Vagina (tissue), 2 donors: ENCODE results near the gene TEDC1. TPM values are rescaled to one million over a fixed set of nuclear protein-coding genes. Genes with fewer than 3 reads are reported as not detected.

ENCODE experiments used
- DNase-seq, 2 donors: peaks; one replicate each; pipeline ENCODE4 v3.0.0-alpha.2; 2017; ENCODE audit errors: extremely low spot score in 2 of 2
- H3K27ac ChIP-seq: fragments of 200-600 bp; sonication (generic); one replicate; pipeline ENCODE4 v1.5.1; 2019
- H3K27me3 ChIP-seq: fragments of 200-600 bp; sonication (generic); one replicate; pipeline ENCODE4 v1.5.1; 2019
- H3K36me3 ChIP-seq, 2 donors: fragments of 200-600 bp; sonication (generic); one replicate each; pipeline ENCODE4 v1.5.1; 2017 to 2019
- H3K4me1 ChIP-seq: fragments of 200-600 bp; sonication (generic); one replicate; pipeline ENCODE4 v1.5.1; 2019
- H3K4me3 ChIP-seq, 2 donors: fragments of 200-600 bp; sonication (generic); 1 replicate in 1 of 2; 2 replicates in 1 of 2; pipeline ENCODE4 v1.5.1; 2016 to 2019
- H3K9me3 ChIP-seq: fragments of 200-600 bp; sonication (generic); one replicate; pipeline ENCODE4 v1.5.1; 2019
- CTCF ChIP-seq, 3 experiments: fragments of 450-650 bp in 2 of 3; fragments of 200-600 bp in 1 of 3; sonication (generic) in 1 of 3; IDR thresholded peaks; one replicate each; pipeline ENCODE4 v1.5.1; 2017 to 2019; ENCODE audit warnings: antibody characterized with exemption in 3 of 3, mild to moderate bottlenecking in 2 of 3, moderate library complexity in 2 of 3
- POLR2A ChIP-seq, 2 donors: fragments of 450-650 bp; IDR thresholded peaks; one replicate each; pipeline ENCODE4 v1.6.1; 2017; ENCODE audit warnings: antibody characterized with exemption in 2 of 2, mild to moderate bottlenecking in 2 of 2, moderate library complexity in 2 of 2
- POLR2AphosphoS5 ChIP-seq, 2 donors: sonication (generic); formaldehyde crosslinking; IDR thresholded peaks; one replicate each; pipeline ENCODE4 v1.9.0; 2017; ENCODE audit warnings: antibody characterized with exemption in 2 of 2, mild to moderate bottlenecking in 2 of 2, low read depth in 1 of 2; ENCODE audit not compliant: insufficient read depth in 1 of 2
- intact Hi-C: fragments of 100-400 bp; cut with DNase I; formaldehyde crosslinking; loops from one replicate; pipeline ENCODE4 v1.15.1; 2023
- total RNA-seq: library from RNA; depleted of rRNA; stranded (reverse); fragments of >200 nt; gene quantifications from one replicate; pipeline ENCODE4 v1.2.3, GENCODE V29; 2016

The TEDC1 gene
- total RNA-seq, 1 donor from 2014 or later: 5.9 TPM

- Histone ChIP-seq H3K4me3 (peak overlapping the region; percentile 57 to 76), H3K9me3 (no peaks in the 10 kb centered on the region), H3K36me3 (no peaks in the 10 kb centered on the region), H3K4me1 (peaks cover 62% of the 10 kb centered on the region), H3K27me3 (no peaks in the 10 kb centered on the region), H3K27ac (peak overlapping the region; percentile 97)
- TF ChIP-seq POLR2A (IDR thresholded peaks at IDR 0.05): no peak
- no peak for TF ChIP-seq POLR2AphosphoS5 (IDR thresholded peaks at IDR 0.05; ENCODE audit: insufficient read depth in 1 of 2, low read depth in 1 of 2)
- TF ChIP-seq CTCF (IDR thresholded peaks at IDR 0.05): no peak
- intact Hi-C loops: loop anchor here (10.0 kb wide), 1 partner anchor 275 kb away; no protein-coding TSS in a partner anchor
- no peak for DNase-seq
These were observed 827 bp upstream of the TEDC1 start for GRCh38 chr14:105490267-105490571.

GRCh38 chr14:105491366-105491973 is 424 bp downstream of the TEDC1 start:
- TF ChIP-seq CTCF (IDR thresholded peaks at IDR 0.05) (no peak), POLR2AphosphoS5 (IDR thresholded peaks at IDR 0.05; ENCODE audit: insufficient read depth in 1 of 2, low read depth in 1 of 2) (no peak), POLR2A (IDR thresholded peaks at IDR 0.05) (no peak)
- DNase-seq: no peak
- peak overlapping the region; percentile 57 to 73 for H3K4me3 ChIP-seq
- no peaks in the 10 kb centered on the region for H3K9me3 ChIP-seq
- intact Hi-C loops: loop anchor here (10.0 kb wide), 1 partner anchor 277 kb away; no protein-coding TSS in a partner anchor
- peaks cover 49% of the 10 kb centered on the region for H3K4me1 ChIP-seq
- H3K36me3 ChIP-seq: no peaks in the 10 kb centered on the region
- peak overlapping the region; percentile 84 for H3K27ac ChIP-seq
- no peaks in the 10 kb centered on the region for H3K27me3 ChIP-seq

- no peak overlapping the region for H3K27ac ChIP-seq
- H3K36me3 ChIP-seq: no peaks in the 10 kb centered on the region
- H3K9me3 ChIP-seq: no peaks in the 10 kb centered on the region
- H3K27me3 ChIP-seq: no peaks in the 10 kb centered on the region
- H3K4me1 ChIP-seq: peaks cover 41% of the 10 kb centered on the region
- no peak for DNase-seq
- H3K4me3 ChIP-seq: no peak overlapping the region
- intact Hi-C loops: loop anchor here (10.0 kb wide), 1 partner anchor 278 kb away; no protein-coding TSS in a partner anchor
- no peak for TF ChIP-seq POLR2AphosphoS5 (IDR thresholded peaks at IDR 0.05; ENCODE audit: insufficient read depth in 1 of 2, low read depth in 1 of 2)
- no peak for TF ChIP-seq POLR2A (IDR thresholded peaks at IDR 0.05)
- no peak for TF ChIP-seq CTCF (IDR thresholded peaks at IDR 0.05)
These were observed 1.3 kb downstream of the TEDC1 start for GRCh38 chr14:105492031-105492970.

GRCh38 chr14:105492971-105493871 is 2.2 kb downstream of the TEDC1 start:
- no peaks in the 10 kb centered on the region for H3K27me3 ChIP-seq
- no peak for DNase-seq
- peaks cover 32% of the 10 kb centered on the region for H3K4me1 ChIP-seq
- intact Hi-C loops: loop anchor here (10.0 kb wide), 1 partner anchor 278 kb away; no protein-coding TSS in a partner anchor
- no peaks in the 10 kb centered on the region for H3K36me3 ChIP-seq
- no peak overlapping the region for H3K4me3 ChIP-seq
- TF ChIP-seq POLR2A (IDR thresholded peaks at IDR 0.05): no peak
- no peak for TF ChIP-seq CTCF (IDR thresholded peaks at IDR 0.05)
- no peak for TF ChIP-seq POLR2AphosphoS5 (IDR thresholded peaks at IDR 0.05; ENCODE audit: insufficient read depth in 1 of 2, low read depth in 1 of 2)
- H3K9me3 ChIP-seq: no peaks in the 10 kb centered on the region
- H3K27ac ChIP-seq: no peak overlapping the region
